ENCODE results near the gene PCDH15.

The PCDH15 gene

DNA sequence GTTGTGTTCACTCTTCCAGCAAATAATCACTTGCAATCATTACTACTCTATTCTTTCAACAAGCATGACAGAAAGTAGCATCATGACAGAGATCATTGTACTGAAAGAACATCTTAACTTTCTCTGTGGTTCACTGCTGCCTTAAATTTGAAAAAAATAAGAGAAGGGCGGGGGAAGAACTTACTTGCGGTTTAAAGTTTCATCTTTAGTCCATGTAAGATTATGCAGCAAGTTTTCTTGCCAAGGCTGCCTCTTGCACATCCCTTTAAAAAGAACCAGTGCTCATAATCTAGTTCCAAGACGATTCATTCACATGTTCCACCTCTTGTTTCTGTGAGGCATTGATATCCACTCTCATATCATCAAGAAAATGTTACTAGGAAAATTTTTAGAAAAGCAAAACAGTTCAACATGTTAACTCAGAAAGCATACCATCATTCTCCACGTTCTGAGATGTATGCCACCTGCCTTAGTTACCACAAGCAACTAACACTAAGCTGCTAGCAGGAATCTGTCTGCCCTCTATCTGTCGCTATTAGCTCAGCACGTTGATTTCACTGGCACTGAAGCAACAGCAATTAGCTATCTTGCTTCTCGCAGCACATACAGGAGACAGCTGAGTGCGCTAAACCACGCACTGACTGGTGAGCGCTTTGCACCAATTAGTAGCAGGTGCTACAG is at the start of gene PCDH15:
PCDH15 (minus strand) TSS at position 491 of the 681 bp plus-strand sequence. CDS start 136,969 bp downstream, outside the sequence.
- DNase-seq, result no peak

- DNase-seq, result no peak
These were observed 42.9 kb upstream of the PCDH15 start for GRCh38 chr10:54843932-54844331.

DNA sequence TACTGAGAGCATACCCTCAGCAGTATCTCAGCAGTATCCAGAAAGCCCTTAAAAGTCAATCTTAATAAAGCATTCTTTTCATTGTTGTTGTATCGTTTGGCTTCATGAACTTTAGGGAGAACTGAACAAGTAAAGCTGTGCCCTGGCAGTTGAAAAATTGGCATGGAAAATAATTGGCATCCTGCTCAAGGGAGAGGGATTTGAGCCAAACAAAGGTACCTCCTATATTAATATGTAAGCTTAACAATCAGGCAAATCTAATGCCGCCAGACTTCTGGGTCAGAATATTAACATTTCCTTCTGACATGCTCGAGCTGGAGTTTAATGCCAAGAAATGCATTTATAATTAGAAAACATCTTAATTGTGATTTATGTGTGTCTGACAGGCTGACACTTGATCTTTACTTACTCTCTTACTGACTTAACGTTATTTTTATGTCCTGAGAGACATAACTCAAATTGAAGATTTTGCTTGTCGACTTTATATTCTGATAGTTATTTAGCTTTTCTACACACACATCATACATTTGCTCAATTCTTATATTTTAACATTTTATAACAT is 42.1 kb upstream of the PCDH15 start:
- DNase-seq, result no peak

DNA sequence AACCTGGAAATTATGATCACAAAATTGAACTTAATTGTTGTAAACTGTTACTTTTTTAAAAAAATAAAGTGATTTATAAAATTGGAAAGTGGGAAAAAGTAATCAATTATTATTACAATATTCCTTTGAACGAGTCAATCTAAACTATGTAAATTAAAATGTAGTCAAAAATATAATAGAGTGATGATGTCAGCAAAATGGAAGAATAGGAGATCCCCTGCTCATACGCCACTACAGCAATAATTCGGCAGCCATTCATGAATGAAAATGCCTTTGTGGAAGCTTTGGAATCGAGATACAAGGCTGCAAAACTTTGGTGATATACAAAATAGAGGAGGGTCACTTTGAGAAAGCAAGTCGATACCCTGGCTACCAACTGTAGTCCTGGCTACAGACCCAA is 36.4 kb upstream of the PCDH15 start:
- no peak for DNase-seq

GRCh38 chr10:54833029-54833428 is 32.0 kb upstream of the PCDH15 start:
- DNase-seq, result no peak

GRCh38 chr10:54826994-54827560 is 26.0 kb upstream of the PCDH15 start:
- DNase-seq, result no peak

- DNase-seq, result no peak
These were observed 14.6 kb upstream of the PCDH15 start for GRCh38 chr10:54815583-54815982.

DNA sequence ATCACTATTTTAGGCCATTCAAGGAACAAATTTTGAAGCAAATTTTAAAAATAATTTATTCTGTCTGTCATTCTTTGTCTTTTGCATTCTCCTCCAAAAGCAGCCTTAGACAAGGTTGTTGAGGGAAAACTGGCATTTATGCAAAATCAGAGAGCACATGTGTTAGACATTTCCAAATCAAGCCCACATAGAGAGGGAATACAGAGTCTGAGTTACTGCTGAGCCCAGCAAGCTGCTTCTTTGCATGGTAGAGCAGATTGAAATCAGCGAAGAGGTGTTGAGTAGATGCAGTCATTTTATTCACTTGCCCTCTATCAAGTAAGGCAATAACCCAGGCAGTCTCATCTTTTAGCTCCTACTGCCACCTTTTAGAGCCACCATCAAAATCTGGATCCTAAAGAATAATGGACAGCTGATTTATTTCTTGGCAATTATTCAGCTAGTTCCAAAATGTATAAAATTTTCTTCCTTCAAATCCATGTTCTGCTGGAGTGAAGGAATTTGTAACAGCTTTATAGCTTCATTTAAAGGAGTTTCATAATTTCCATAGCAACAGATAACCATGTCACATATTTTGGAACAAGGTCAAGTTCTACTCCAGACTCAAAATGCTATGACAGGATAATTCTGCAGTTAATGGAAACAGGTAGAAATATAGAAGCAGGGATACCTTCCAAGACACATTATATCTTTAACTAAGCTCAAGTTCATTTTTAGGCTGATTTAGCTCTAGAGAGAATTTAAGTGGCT is 7.3 kb upstream of the PCDH15 start:
- DNase-seq, result no peak

- DNase-seq, result no peak
These were observed 1.5 kb downstream of the PCDH15 start for GRCh38 chr10:54799506-54799905.

DNA sequence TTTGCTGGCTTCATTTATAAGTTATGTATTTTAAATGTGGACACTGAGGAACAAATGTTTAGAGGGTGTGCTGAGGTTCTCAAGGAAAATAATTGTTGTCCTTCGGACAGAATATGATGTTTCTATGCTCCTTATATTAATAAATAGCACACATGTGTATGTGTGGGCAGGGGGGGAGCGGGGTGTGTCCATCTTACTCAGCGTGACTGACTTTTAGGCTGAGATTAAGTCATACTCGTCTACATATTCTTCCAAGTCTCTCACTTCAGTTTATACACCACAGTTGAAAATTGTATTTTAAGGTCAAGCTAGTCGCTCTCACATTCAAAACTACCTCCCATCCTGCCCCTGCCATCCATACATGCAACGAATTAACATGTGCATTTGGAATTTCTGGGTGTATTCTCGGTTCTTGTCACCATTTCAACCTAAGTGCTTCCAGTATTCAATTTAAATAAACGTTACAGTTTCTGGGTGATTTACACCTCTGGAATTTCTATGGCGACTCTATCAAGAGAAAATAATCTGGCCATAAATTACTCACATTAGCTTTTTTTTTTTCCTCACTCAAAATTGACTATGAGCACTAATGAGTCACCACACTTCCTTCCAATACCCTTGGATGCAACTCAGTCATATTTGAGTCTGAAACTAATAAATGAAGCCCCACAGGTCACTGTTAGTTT is 3.3 kb downstream of the PCDH15 start:
- no peak for DNase-seq

- no peak for DNase-seq
These were observed 4.2 kb downstream of the PCDH15 start for GRCh38 chr10:54796881-54797280.

DNA sequence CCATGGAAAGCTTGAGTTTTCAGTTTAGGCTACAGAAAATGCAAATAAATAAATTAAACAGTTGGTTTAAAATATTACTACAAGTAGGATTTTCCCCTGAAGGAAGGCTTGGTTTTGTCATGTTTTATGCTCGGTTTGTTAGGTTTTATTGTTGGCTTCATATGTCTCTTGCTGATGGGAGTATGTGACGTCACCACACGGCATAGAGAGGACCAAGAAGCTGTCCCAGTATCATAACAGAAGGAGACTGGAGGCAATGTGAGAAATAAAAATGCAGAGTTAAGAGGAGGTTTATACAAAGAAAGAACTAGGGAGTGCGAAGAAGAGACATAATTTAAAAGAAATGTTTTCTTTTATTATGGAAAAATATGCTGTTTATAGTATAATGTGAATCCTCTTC is 24.4 kb downstream of the PCDH15 start:
- DNase-seq, result no peak

DNA sequence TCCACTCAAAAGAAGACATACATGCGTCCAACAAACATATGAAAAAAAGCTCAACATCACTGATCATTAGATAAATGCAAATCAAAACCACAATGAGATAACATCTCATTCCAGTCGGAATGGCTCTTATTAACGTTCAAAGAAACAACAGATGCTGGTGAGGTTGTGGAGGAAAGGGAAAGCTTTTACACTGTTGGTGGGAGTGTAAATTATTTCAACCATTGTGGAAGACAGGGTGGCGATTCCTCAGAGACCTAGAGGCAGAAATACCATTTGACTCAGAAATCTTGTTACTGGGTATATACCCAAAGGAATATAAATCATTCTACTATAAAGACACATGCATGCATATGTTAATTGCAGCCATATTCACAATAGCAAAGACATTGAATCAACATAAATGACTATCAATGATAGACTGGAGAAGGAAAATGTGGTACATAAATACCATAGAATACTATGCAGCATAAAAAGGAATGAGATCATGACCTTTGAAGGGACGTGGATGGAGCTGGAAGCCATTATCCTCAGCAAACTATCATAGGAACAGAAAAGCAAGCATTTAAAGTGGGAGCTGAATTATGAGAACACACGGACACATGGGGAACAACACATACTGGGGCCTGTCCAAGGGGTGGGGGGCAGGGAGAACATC is 28.4 kb downstream of the PCDH15 start:
- DNase-seq, result no peak

DNA sequence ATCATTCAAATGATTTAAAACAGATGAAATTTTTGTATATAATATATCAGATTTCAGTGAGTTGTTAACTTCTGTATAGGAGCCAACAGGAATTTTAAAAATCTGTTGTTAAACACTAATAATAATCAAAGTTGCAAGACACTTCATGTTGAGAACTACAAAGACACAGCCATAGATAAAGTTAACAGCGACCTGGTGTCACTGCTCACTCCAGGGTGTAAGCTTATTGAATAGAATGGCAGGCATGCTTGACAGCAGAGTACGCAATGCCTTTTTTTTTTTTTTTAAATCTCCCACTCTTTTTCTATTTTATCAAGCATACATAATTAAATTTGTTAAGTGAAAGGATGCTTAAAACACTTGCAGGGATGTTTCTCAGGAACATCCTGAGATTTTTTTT is 32.0 kb downstream of the PCDH15 start:
- no peak for DNase-seq

GRCh38 chr10:54758791-54759190 is 42.2 kb downstream of the PCDH15 start:
- no peak for DNase-seq

- DNase-seq, result no peak
These were observed 51.4 kb downstream of the PCDH15 start for GRCh38 chr10:54749623-54750022.

- no peak for DNase-seq
These were observed 55.6 kb downstream of the PCDH15 start for GRCh38 chr10:54745436-54745835.

- no peak for DNase-seq
These were observed 58.6 kb downstream of the PCDH15 start for GRCh38 chr10:54742416-54742815.

DNA sequence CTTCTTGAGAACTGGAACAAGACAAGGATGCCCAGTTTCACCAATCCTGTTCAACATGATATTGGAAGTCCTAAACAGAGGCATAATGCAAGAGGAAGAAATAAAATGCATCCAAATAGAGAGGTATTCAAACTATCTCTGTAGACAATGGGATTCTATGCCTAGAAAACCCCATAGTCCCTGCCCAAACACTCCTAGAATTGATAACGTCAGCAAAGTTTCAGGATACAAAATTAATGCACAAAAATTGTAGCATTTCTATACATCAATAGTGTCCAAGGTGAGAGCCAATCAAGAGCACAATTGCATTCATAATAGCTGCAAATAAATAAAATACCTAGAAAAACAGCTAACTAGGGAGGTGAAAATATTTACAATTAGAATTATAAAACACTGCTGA is 72.5 kb downstream of the PCDH15 start:
- no peak for DNase-seq

- no peak for DNase-seq
These were observed 79.0 kb downstream of the PCDH15 start for GRCh38 chr10:54722075-54722474.

DNA sequence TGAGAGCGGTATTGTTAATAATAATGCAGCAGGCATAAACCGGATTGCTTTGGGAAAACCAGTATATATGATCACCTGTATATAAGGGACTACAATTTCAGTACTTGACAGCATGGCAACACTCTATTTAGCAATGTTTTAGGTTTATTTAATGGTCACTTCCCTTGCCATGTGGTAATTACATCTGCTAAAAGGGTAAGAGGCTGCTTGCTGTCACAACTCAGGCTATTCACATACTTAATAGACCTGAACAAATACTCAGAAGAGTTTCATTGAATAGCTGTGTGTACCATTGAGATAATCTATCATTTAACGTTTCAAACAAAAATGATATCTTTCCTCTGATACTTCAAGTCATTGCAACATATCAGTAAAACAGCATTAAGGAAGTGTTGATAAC is 90.1 kb downstream of the PCDH15 start:
- DNase-seq, result no peak

GRCh38 chr10:54708591-54708990 is 92.4 kb downstream of the PCDH15 start:
- DNase-seq, result no peak

DNA sequence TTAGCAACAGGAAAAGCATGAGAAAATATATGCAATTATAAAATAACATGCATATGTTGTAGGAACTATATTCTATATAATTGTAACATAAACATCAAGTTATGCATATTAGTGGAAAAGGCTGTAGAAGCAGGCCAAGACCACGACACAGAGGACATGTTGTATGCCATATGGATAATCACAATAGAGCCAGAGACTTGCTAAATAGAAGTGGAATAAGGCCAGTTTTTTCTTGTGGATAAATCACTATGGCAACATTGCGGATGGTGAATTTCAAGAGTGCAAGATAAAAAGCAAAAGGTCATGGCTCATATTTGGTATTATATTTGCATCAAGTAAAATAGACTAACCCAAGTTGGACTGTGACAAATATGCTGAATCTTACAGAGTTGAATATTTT is 93.0 kb downstream of the PCDH15 start:
- DNase-seq, result no peak
